CD8-positive, alpha-beta memory T cell (primary cell): ENCODE measurements around the gene TMEM270. TPM values are rescaled to one million over a fixed set of nuclear protein-coding genes. Genes with fewer than 3 reads are reported as not detected.

Source experiments
- CTCF ChIA-PET: fragments of 350-600 bp; sonication (Branson Sonifier 250); formaldehyde crosslinking; loops from one replicate; lab custom pipeline; 2021; ENCODE audit warnings: antibody characterized with exemption; lab: Charles Lee
- POLR2A ChIA-PET: fragments of 350-600 bp; sonication (Branson Sonifier 250); formaldehyde crosslinking; loops from one replicate; lab custom pipeline; 2021; ENCODE audit warnings: antibody characterized with exemption; lab: Charles Lee
- DNase-seq, 5 donors: peaks; one replicate each; pipeline versions ENCODE4 v3.0.0 to v3.0.0-alpha.2; 2020 to 2022; ENCODE audit warnings: mixed read lengths in 1 of 5
- H3K27ac ChIP-seq: one replicate; pipeline ENCODE4 v1.7.0; 2013; ENCODE audit warnings: low read depth, mild to moderate bottlenecking, low read length, moderate library complexity
- H3K27me3 ChIP-seq: 2 replicates; pipeline ENCODE4 v1.7.0; 2013; ENCODE audit warnings: low read length, mild to moderate bottlenecking; ENCODE audit not compliant: insufficient read depth, poor library complexity, severe bottlenecking
- H3K36me3 ChIP-seq: 2 replicates; pipeline ENCODE4 v1.7.0; 2013; ENCODE audit warnings: mild to moderate bottlenecking, low read length, moderate library complexity; ENCODE audit not compliant: insufficient read depth
- H3K4me1 ChIP-seq: 2 replicates; pipeline ENCODE4 v1.7.0; 2013; ENCODE audit warnings: mild to moderate bottlenecking, low read length, moderate library complexity; ENCODE audit not compliant: insufficient read depth
- H3K4me3 ChIP-seq: 2 replicates; pipeline ENCODE4 v1.7.0; 2013; ENCODE audit warnings: mild to moderate bottlenecking, low read length
- H3K9me3 ChIP-seq: 2 replicates; pipeline ENCODE4 v1.7.0; 2013; ENCODE audit warnings: mild to moderate bottlenecking, low read length
- H3K27ac Mint-ChIP-seq, 8 donors: one replicate each; pipeline ENCODE4 v1.8.0; 2020 to 2021; ENCODE audit warnings: mixed read lengths in 8 of 8, mild to moderate bottlenecking in 6 of 8, inconsistent platforms in 3 of 8, moderate library complexity in 3 of 8
- H3K27me3 Mint-ChIP-seq, 2 donors: one replicate each; pipeline ENCODE4 v1.8.0; 2020 to 2021; ENCODE audit warnings: mixed read lengths in 2 of 2, mild to moderate bottlenecking in 1 of 2, moderate library complexity in 1 of 2
- H3K36me3 Mint-ChIP-seq, 3 donors: one replicate each; pipeline ENCODE4 v1.8.0; 2020 to 2021; ENCODE audit warnings: mixed read lengths in 3 of 3, inconsistent platforms in 1 of 3, mild to moderate bottlenecking in 1 of 3
- H3K4me1 Mint-ChIP-seq, 3 donors: one replicate each; pipeline ENCODE4 v1.8.0; 2020 to 2021; ENCODE audit warnings: mixed read lengths in 3 of 3, inconsistent platforms in 1 of 3, mild to moderate bottlenecking in 1 of 3
- H3K4me3 Mint-ChIP-seq, 7 donors: one replicate each; pipeline ENCODE4 v1.8.0; 2020 to 2021; ENCODE audit warnings: mixed read lengths in 7 of 7, mild to moderate bottlenecking in 6 of 7, moderate library complexity in 4 of 7, inconsistent platforms in 2 of 7
- H3K9me3 Mint-ChIP-seq, 5 donors: one replicate each; pipeline ENCODE4 v1.8.0; 2020 to 2022; ENCODE audit warnings: mixed read lengths in 5 of 5, mild to moderate bottlenecking in 3 of 5, moderate library complexity in 2 of 5, inconsistent platforms in 1 of 5
- polyA plus RNA-seq: library from polyadenylated mRNA; unstranded; fragments of 300-500 nt; fragmentation: Illumina TruSeq; gene quantifications from one replicate; pipeline ENCODE4 v1.2.3, GENCODE V29; 2021
- total RNA-seq, 2 experiments: library from RNA; stranded (reverse); gene quantifications; one replicate each; pipeline ENCODE4 v1.2.3, GENCODE V29; 2021

TMEM270 gene
- total and polyA plus RNA-seq, 3 experiments from 2014 or later: not detected

- Mint-ChIP-seq H3K4me1 (no peaks in the 10 kb centered on the region), H3K36me3 (no peaks in the 10 kb centered on the region), H3K27me3 (peaks cover 0 to 3% of the 10 kb centered on the region in 2 donors), H3K4me3 (no peak overlapping the region), H3K9me3 (no peaks in the 10 kb centered on the region), H3K27ac (no peak overlapping the region)
- H3K4me3 ChIP-seq: no peak overlapping the region
- no peaks in the 10 kb centered on the region for H3K27me3 ChIP-seq
- no peaks in the 10 kb centered on the region for H3K9me3 ChIP-seq
- DNase-seq: no peak
- H3K4me1 ChIP-seq: no peaks in the 10 kb centered on the region
- no peak overlapping the region for H3K27ac ChIP-seq
- H3K36me3 ChIP-seq: no peaks in the 10 kb centered on the region
- ChIA-PET POLR2A (no interaction called here), CTCF (no interaction called here)
Measured at GRCh38 chr7:73866446-73866767, 5.4 kb downstream of the TMEM270 start.

GRCh38 chr7:73869011-73869798 lies 8.2 kb downstream of the TMEM270 start:
- H3K4me3 ChIP-seq: no peak overlapping the region
- H3K36me3 ChIP-seq: no peaks in the 10 kb centered on the region
- Mint-ChIP-seq H3K27ac (no peak overlapping the region), H3K4me3 (no peak overlapping the region), H3K4me1 (no peaks in the 10 kb centered on the region), H3K9me3 (no peaks in the 10 kb centered on the region), H3K27me3 (no peaks in the 10 kb centered on the region), H3K36me3 (no peaks in the 10 kb centered on the region)
- no peaks in the 10 kb centered on the region for H3K27me3 ChIP-seq
- H3K4me1 ChIP-seq: no peaks in the 10 kb centered on the region
- no peak overlapping the region for H3K27ac ChIP-seq
- POLR2A ChIA-PET: no interaction called here
- DNase-seq: no peak
- no peaks in the 10 kb centered on the region for H3K9me3 ChIP-seq
- CTCF ChIA-PET: no interaction called here

- no peak overlapping the region for H3K27ac ChIP-seq
- no peaks in the 10 kb centered on the region for H3K27me3 ChIP-seq
- no peak overlapping the region for H3K4me3 ChIP-seq
- no peaks in the 10 kb centered on the region for H3K9me3 Mint-ChIP-seq
- no peaks in the 10 kb centered on the region for H3K4me1 ChIP-seq
- ChIA-PET POLR2A (no interaction called here), CTCF (no interaction called here)
- H3K36me3 Mint-ChIP-seq: no peaks in the 10 kb centered on the region
- no peaks in the 10 kb centered on the region for H3K36me3 ChIP-seq
- no peak overlapping the region for H3K4me3 Mint-ChIP-seq
- H3K4me1 Mint-ChIP-seq: no peaks in the 10 kb centered on the region
- H3K9me3 ChIP-seq: no peaks in the 10 kb centered on the region
- H3K27me3 Mint-ChIP-seq: peaks cover 0 to 1% of the 10 kb centered on the region in 2 donors
- no peak for DNase-seq
- no peak overlapping the region for H3K27ac Mint-ChIP-seq
Measured at GRCh38 chr7:73870041-73870492, 9.1 kb downstream of the TMEM270 start.

- Histone ChIP-seq H3K9me3 (no peaks in the 10 kb centered on the region), H3K27me3 (no peaks in the 10 kb centered on the region), H3K36me3 (no peaks in the 10 kb centered on the region), H3K4me1 (no peaks in the 10 kb centered on the region), H3K27ac (no peak overlapping the region), H3K4me3 (no peak overlapping the region)
- H3K4me1 Mint-ChIP-seq: no peaks in the 10 kb centered on the region
- no peak overlapping the region for H3K4me3 Mint-ChIP-seq
- H3K9me3 Mint-ChIP-seq: no peaks in the 10 kb centered on the region
- H3K36me3 Mint-ChIP-seq: no peaks in the 10 kb centered on the region
- no peak for DNase-seq
- POLR2A ChIA-PET: no interaction called here
- no peak overlapping the region for H3K27ac Mint-ChIP-seq
- CTCF ChIA-PET: no interaction called here
- peaks cover 1 to 2% of the 10 kb centered on the region in 2 donors for H3K27me3 Mint-ChIP-seq
Measured at GRCh38 chr7:73871163-73872011, 10.4 kb downstream of the TMEM270 start.

- POLR2A ChIA-PET: no interaction called here
- Histone ChIP-seq H3K4me1 (no peaks in the 10 kb centered on the region), H3K9me3 (no peaks in the 10 kb centered on the region), H3K27me3 (no peaks in the 10 kb centered on the region), H3K36me3 (no peaks in the 10 kb centered on the region), H3K4me3 (no peak overlapping the region), H3K27ac (no peak overlapping the region)
- CTCF ChIA-PET: no interaction called here
- H3K9me3 Mint-ChIP-seq: no peaks in the 10 kb centered on the region
- H3K27me3 Mint-ChIP-seq: peaks cover 1 to 4% of the 10 kb centered on the region in 2 donors
- no peak overlapping the region for H3K4me3 Mint-ChIP-seq
- no peak for DNase-seq
- no peak overlapping the region for H3K27ac Mint-ChIP-seq
- no peaks in the 10 kb centered on the region for H3K4me1 Mint-ChIP-seq
- no peaks in the 10 kb centered on the region for H3K36me3 Mint-ChIP-seq
Measured at GRCh38 chr7:73872056-73872908, 11.3 kb downstream of the TMEM270 start.

- no peaks in the 10 kb centered on the region for H3K4me1 ChIP-seq
- peaks cover 5 to 23% of the 10 kb centered on the region in 2 donors for H3K27me3 Mint-ChIP-seq
Measured at GRCh38 chr7:73876361-73876760, 15.4 kb downstream of the TMEM270 start.

GRCh38 chr7:73876973-73877372 lies 16.0 kb downstream of the TMEM270 start:
- no peak overlapping the region for H3K4me3 Mint-ChIP-seq
- POLR2A ChIA-PET: no interaction called here

More at GRCh38 chr7:73876361-73876760, 15.4 kb downstream of the TMEM270 start:
- Histone ChIP-seq H3K27ac (no peak overlapping the region), H3K36me3 (no peaks in the 10 kb centered on the region), H3K4me3 (no peak overlapping the region), H3K27me3 (no peaks in the 10 kb centered on the region), H3K9me3 (no peaks in the 10 kb centered on the region)
- DNase-seq: no peak
- no peaks in the 10 kb centered on the region for H3K36me3 Mint-ChIP-seq
- no peaks in the 10 kb centered on the region for H3K4me1 Mint-ChIP-seq
- H3K9me3 Mint-ChIP-seq: no peaks in the 10 kb centered on the region
- no peak overlapping the region for H3K27ac Mint-ChIP-seq
- ChIA-PET CTCF (no interaction called here), POLR2A (no interaction called here)
- no peak overlapping the region for H3K4me3 Mint-ChIP-seq

More at GRCh38 chr7:73876973-73877372, 16.0 kb downstream of the TMEM270 start:
- H3K9me3 ChIP-seq: no peaks in the 10 kb centered on the region
- no peak overlapping the region for H3K27ac Mint-ChIP-seq
- no peaks in the 10 kb centered on the region for H3K4me1 Mint-ChIP-seq
- no peak for DNase-seq
- H3K4me1 ChIP-seq: no peaks in the 10 kb centered on the region
- no peak overlapping the region for H3K27ac ChIP-seq
- no peak overlapping the region for H3K4me3 ChIP-seq
- no peaks in the 10 kb centered on the region for H3K9me3 Mint-ChIP-seq
- H3K36me3 Mint-ChIP-seq: no peaks in the 10 kb centered on the region
- no peaks in the 10 kb centered on the region for H3K36me3 ChIP-seq
- peaks cover 5 to 26% of the 10 kb centered on the region in 2 donors for H3K27me3 Mint-ChIP-seq
- no peaks in the 10 kb centered on the region for H3K27me3 ChIP-seq
- CTCF ChIA-PET: no interaction called here
